ENCODE results near the gene FOXK2. TPM values are rescaled to one million over a fixed set of nuclear protein-coding genes. Genes with fewer than 3 reads are reported as not detected.

FOXK2 gene
- 26.8 and 29.3 TPM in 2 replicates for total RNA-seq

- Histone ChIP-seq H4K20me1 (ENCODE audit: insufficient read depth, low read length) (peaks cover 26% of the 10 kb centered on the region), H3K27ac (ENCODE audit: low read depth, low read length) (peak within 1 kb of the TSS; percentile 82), H3K4me2 (ENCODE audit: insufficient read depth, low read length) (peak within 1 kb of the TSS; percentile 91), H3K79me2 (ENCODE audit: insufficient read depth, low read length) (peaks cover 42% of the 10 kb centered on the region), H3K4me1 (ENCODE audit: insufficient read depth, low read length) (peaks cover 7% of the 10 kb centered on the region), H2AFZ (ENCODE audit: low read length) (peak within 1 kb of the TSS; percentile 82), H3K9me3 (ENCODE audit: low read depth, low read length) (no peaks in the 10 kb centered on the region), H3K36me3 (ENCODE audit: insufficient read depth, low read length) (no peaks in the 10 kb centered on the region), H3K4me3 (ENCODE audit: insufficient read depth, low read length) (peak within 1 kb of the TSS; percentile 85), H3K27me3 (ENCODE audit: insufficient read depth, low read length) (no peaks in the 10 kb centered on the region)
- TF ChIP-seq CTCF (IDR thresholded peaks at IDR 0.05; ENCODE audit: extremely low read depth, low read depth, low read length): no peak
- DNase-seq (ENCODE audit: insufficient read length, low spot score, missing footprints): peak; percentile 100
Measured at GRCh38 chr17:82518826-82519810, at the start of gene FOXK2. TSS of gene FOXK2 (plus strand) at chr17:82519732. CDS start at chr17:82519889, 157 bp downstream.

GRCh38 chr17:82470065-82470464 lies 49.5 kb upstream of the FOXK2 start:
- DNase-seq (ENCODE audit: insufficient read length, low spot score, missing footprints): peak; percentile 23
- Histone ChIP-seq H3K4me1 (ENCODE audit: insufficient read depth, low read length) (no peaks in the 10 kb centered on the region), H3K4me2 (ENCODE audit: insufficient read depth, low read length) (no peak overlapping the region), H2AFZ (ENCODE audit: low read length) (no peak overlapping the region), H3K36me3 (ENCODE audit: insufficient read depth, low read length) (peaks cover 31% of the 10 kb centered on the region), H3K27ac (ENCODE audit: low read depth, low read length) (no peak overlapping the region), H3K27me3 (ENCODE audit: insufficient read depth, low read length) (no peaks in the 10 kb centered on the region), H3K9me3 (ENCODE audit: low read depth, low read length) (no peaks in the 10 kb centered on the region), H4K20me1 (ENCODE audit: insufficient read depth, low read length) (no peaks in the 10 kb centered on the region), H3K4me3 (ENCODE audit: insufficient read depth, low read length) (no peak overlapping the region), H3K79me2 (ENCODE audit: insufficient read depth, low read length) (no peaks in the 10 kb centered on the region)
- no peak for TF ChIP-seq CTCF (IDR thresholded peaks at IDR 0.05; ENCODE audit: extremely low read depth, low read depth, low read length)

- DNase-seq (ENCODE audit: insufficient read length, low spot score, missing footprints): peak; percentile 21
- Histone ChIP-seq H3K79me2 (ENCODE audit: insufficient read depth, low read length) (no peaks in the 10 kb centered on the region), H3K4me1 (ENCODE audit: insufficient read depth, low read length) (no peaks in the 10 kb centered on the region), H3K4me3 (ENCODE audit: insufficient read depth, low read length) (no peak overlapping the region), H3K27me3 (ENCODE audit: insufficient read depth, low read length) (no peaks in the 10 kb centered on the region), H2AFZ (ENCODE audit: low read length) (no peak overlapping the region), H3K9me3 (ENCODE audit: low read depth, low read length) (no peaks in the 10 kb centered on the region), H4K20me1 (ENCODE audit: insufficient read depth, low read length) (peaks cover 2% of the 10 kb centered on the region), H3K36me3 (ENCODE audit: insufficient read depth, low read length) (peaks cover 16% of the 10 kb centered on the region), H3K4me2 (ENCODE audit: insufficient read depth, low read length) (no peak overlapping the region), H3K27ac (ENCODE audit: low read depth, low read length) (no peak overlapping the region)
- TF ChIP-seq CTCF (IDR thresholded peaks at IDR 0.05; ENCODE audit: extremely low read depth, low read depth, low read length): no peak
Measured at GRCh38 chr17:82474223-82475010, 45.1 kb upstream of the FOXK2 start.

Data from osteoblast (primary cell).